ENCODE data around the gene ADA. TPM values are rescaled to one million over a fixed set of nuclear protein-coding genes. Genes with fewer than 3 reads are reported as not detected.

Gene ADA
- total and polyA plus RNA-seq, 2 of the 13 experiments (the other 11 are each of a cell fraction or from before 2014, with no cell fraction given) = 2.5 to 11.3 TPM

- no peak for TF ChIP-seq ZNF598 (CRISPR knock-in tag; IDR thresholded peaks at IDR 0.05; ENCODE audit: borderline replicate concordance)
Observed at GRCh38 chr20:44587035-44587980, 64.2 kb downstream of the ADA start (continued).

- no peak overlapping the region for H2AFZ ChIP-seq (ENCODE audit: low read length)
- peaks cover 11% of the 10 kb centered on the region for H3K4me1 ChIP-seq (ENCODE audit: insufficient read depth, low read length)
- H3K27ac ChIP-seq (ENCODE audit: extremely low read length, insufficient read depth, low read length) = no peak overlapping the region
- H3K9me3 ChIP-seq (ENCODE audit: low read length) = no peaks in the 10 kb centered on the region
- no peaks in the 10 kb centered on the region for H3K79me2 ChIP-seq (ENCODE audit: insufficient read depth, low read length)
- H3K9ac ChIP-seq (ENCODE audit: insufficient read depth, low read depth, low read length) = no peak overlapping the region
- ATAC-seq = no peak
- CTCF ChIA-PET (ENCODE audit: low intra/inter-chr PET ratio, low total read pairs) = no interaction called here
- no peak overlapping the region for H3K4me2 ChIP-seq (ENCODE audit: low read depth, low read length)
- POLR2A ChIA-PET = no interaction called here
- TF ChIP-seq ZNF678 (CRISPR knock-in tag; IDR thresholded peaks at IDR 0.05) = no peak
- TF ChIP-seq ZNF121 (CRISPR knock-in tag; IDR thresholded peaks at IDR 0.05) = no peak
- no peak for TF ChIP-seq HNRNPLL (IDR thresholded peaks at IDR 0.05; ENCODE audit: low read depth, low read length, poor library complexity, severe bottlenecking)
- no peak for TF ChIP-seq CBX2 (IDR thresholded peaks at IDR 0.05; ENCODE audit: low read depth, low read length)
- TF ChIP-seq CBX2 (CRISPR knock-in tag; IDR thresholded peaks at IDR 0.05; ENCODE audit: low read depth) = no peak
- no peak for TF ChIP-seq ZNF598 (CRISPR knock-in tag; IDR thresholded peaks at IDR 0.05; ENCODE audit: borderline replicate concordance)
- TF ChIP-seq, protein P1, sequence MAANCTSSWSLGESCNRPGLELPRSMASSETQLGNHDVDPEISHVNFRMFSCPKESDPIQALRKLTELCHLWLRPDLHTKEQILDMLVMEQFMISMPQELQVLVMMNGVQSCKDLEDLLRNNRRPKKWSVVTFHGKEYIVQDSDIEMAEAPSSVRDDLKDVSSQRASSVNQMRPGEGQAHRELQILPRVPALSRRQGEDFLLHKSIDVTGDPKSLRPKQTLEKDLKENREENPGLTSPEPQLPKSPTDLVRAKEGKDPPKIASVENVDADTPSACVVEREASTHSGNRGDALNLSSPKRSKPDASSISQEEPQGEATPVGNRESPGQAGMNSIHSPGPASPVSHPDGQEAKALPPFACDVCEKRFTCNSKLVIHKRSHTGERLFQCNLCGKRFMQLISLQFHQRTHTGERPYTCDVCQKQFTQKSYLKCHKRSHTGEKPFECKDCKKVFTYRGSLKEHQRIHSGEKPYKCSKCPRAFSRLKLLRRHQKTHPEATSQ (CRISPR knock-in tag; IDR thresholded peaks at IDR 0.05; ENCODE audit: borderline replicate concordance) = no peak
- no peak for TF ChIP-seq PLSCR1 (CRISPR knock-in tag; IDR thresholded peaks at IDR 0.05; ENCODE audit: borderline replicate concordance)
- TF ChIP-seq ZSCAN20 (CRISPR knock-in tag; IDR thresholded peaks at IDR 0.05; ENCODE audit: borderline replicate concordance) = no peak
- TF ChIP-seq, protein P2, sequence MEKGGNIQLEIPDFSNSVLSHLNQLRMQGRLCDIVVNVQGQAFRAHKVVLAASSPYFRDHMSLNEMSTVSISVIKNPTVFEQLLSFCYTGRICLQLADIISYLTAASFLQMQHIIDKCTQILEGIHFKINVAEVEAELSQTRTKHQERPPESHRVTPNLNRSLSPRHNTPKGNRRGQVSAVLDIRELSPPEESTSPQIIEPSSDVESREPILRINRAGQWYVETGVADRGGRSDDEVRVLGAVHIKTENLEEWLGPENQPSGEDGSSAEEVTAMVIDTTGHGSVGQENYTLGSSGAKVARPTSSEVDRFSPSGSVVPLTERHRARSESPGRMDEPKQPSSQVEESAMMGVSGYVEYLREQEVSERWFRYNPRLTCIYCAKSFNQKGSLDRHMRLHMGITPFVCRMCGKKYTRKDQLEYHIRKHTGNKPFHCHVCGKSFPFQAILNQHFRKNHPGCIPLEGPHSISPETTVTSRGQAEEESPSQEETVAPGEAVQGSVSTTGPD (CRISPR knock-in tag; IDR thresholded peaks at IDR 0.05) = no peak
- no peak for TF ChIP-seq MIER3 (CRISPR knock-in tag; IDR thresholded peaks at IDR 0.05; ENCODE audit: borderline replicate concordance)
- TF ChIP-seq, protein P3, sequence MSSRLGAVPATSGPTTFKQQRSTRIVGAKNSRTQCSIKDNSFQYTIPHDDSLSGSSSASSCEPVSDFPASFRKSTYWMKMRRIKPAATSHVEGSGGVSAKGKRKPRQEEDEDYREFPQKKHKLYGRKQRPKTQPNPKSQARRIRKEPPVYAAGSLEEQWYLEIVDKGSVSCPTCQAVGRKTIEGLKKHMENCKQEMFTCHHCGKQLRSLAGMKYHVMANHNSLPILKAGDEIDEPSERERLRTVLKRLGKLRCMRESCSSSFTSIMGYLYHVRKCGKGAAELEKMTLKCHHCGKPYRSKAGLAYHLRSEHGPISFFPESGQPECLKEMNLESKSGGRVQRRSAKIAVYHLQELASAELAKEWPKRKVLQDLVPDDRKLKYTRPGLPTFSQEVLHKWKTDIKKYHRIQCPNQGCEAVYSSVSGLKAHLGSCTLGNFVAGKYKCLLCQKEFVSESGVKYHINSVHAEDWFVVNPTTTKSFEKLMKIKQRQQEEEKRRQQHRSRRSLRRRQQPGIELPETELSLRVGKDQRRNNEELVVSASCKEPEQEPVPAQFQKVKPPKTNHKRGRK (CRISPR knock-in tag; IDR thresholded peaks at IDR 0.05) = no peak
- no peak for TF ChIP-seq ZC3H4 (CRISPR knock-in tag; IDR thresholded peaks at IDR 0.05; ENCODE audit: borderline replicate concordance)
- no peak for TF ChIP-seq ZNF782 (CRISPR knock-in tag; IDR thresholded peaks at IDR 0.05; ENCODE audit: borderline replicate concordance)
- peaks cover 4 to 5% of the 10 kb centered on the region in 2 experiments; a peak in 4 of 5 replicates for H3K36me3 ChIP-seq (replicated peaks in 1 of 2; ENCODE audit: control insufficient read depth in 1 of 2, insufficient read depth in 2 of 2, low read length in 2 of 2)
- no peaks in the 10 kb centered on the region for H4K20me1 ChIP-seq (ENCODE audit: insufficient read depth, low read length)
- no TSS peak for BruUV-seq (replicated peaks)
- H3K27me3 ChIP-seq (ENCODE audit: control insufficient read depth in 1 of 2, insufficient read depth in 2 of 2, low read length in 2 of 2) = no peaks in the 10 kb centered on the region
- WGBS (ENCODE audit: low lambda C conversion rate) = 95% methylated on average over 3 of the region's 3 CpGs
- intact Hi-C loops (cut with micrococcal nuclease; ENCODE audit: unreplicated experiment) = no loop called here
- DNase-seq (ENCODE audit: low spot score) = no peak
- no peak overlapping the region for H3K4me3 ChIP-seq (replicated peaks in 1 of 3; ENCODE audit: insufficient read depth in 1 of 3, low read depth in 2 of 3, low read length in 3 of 3)
- in situ Hi-C loops (cut with HindIII; ENCODE audit: extremely low pct_ligation_motif_present, low pct_unique_long_range_greater_than_20kb) = no loop called here
- no peak for FAIRE-seq
Observed at GRCh38 chr20:44586289-44586911, 65.1 kb downstream of the ADA start.

Data from HepG2 (cell line).